ENCODE data around the gene XYLT1.
A peak's percentile ranks its signal among the peaks of the same experiment; 100 is the strongest.
"Not testable (repeated sequence)": the region's sequence is repeated elsewhere in the genome, so short reads cannot be mapped to it uniquely, and the experiment has no call there.

The XYLT1 gene

GRCh38 chr16:17307504-17307903 lies 163.3 kb downstream of the XYLT1 start:
- H3K27ac ChIP-seq, result no peak overlapping the region
- no peak for TF ChIP-seq CTCF (IDR thresholded peaks at IDR 0.05)
- DNase-seq (ENCODE audit: low spot score), result no peak
- no peak overlapping the region for H3K4me3 ChIP-seq

DNA sequence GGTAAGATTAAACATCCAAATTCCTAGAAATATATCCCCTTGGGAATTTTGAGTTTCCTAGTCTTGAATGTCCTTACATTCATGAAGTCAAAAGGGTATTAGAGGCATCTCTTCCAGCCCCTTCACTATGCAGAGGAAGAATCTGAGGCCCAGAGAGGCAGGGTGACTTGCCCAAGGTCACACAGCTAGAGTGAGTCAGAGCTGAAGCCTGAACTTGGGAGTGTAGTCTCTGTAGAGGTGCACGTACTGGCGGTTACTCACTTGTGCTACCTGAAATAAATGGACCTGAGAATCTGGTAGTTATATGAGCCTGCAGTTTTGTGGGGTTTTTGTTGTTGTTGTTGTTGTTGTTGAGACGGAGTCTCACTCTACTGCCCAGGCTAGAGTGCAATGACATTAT lies 164.0 kb downstream of the XYLT1 start:
- TF ChIP-seq CTCF (IDR thresholded peaks at IDR 0.05), result no peak
- DNase-seq (ENCODE audit: low spot score), result no peak
- Histone ChIP-seq H3K4me3 (no peak overlapping the region), H3K27ac (no peak overlapping the region)

DNA sequence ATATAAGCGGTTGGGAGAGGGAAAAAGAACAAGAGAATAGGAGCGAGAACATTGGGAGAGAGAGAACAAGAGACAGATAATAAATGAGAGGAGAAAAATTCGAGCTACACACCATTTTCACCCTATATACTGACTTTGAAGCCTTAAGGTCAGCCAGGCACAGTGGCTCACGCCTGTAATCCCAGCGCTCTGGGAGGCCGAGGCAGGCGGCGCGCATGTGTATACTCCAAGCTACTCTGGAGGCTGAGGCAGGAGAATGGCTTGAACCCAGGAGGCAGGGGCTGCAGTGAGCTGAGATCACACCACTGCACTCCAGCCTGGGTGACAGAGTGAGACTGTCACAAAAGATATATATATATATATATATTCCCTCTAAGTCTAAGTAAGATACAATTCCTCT lies 164.5 kb downstream of the XYLT1 start:
- not testable (repeated sequence) for DNase-seq (ENCODE audit: low spot score); H3K27ac ChIP-seq; H3K4me3 ChIP-seq

DNA sequence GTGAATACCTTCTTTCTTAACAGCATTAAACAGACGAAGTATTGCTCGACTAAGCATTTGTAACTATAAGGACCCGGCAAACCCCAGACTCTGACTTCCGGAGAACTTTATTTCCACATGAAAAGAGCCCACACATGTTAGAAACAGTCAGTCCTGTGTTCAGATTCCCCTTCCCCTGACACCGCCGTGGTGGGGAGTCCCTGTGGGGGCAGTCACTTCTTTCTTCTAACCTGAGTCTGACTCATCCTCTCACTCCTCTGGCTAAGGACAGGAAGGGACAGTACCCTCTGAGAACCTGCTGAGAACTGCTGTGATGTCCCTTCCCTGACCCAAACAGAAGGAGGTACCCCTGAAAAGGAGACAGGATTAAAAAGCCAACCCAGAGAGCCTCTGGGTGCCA lies 165.1 kb downstream of the XYLT1 start:
- no peak for TF ChIP-seq CTCF (IDR thresholded peaks at IDR 0.05)
- no peak overlapping the region for H3K27ac ChIP-seq
- no peak overlapping the region for H3K4me3 ChIP-seq
- DNase-seq (ENCODE audit: low spot score), result no peak

- H3K4me3 ChIP-seq, result no peak overlapping the region
- DNase-seq (ENCODE audit: low spot score), result no peak
- H3K27ac ChIP-seq, result peak overlapping the region; percentile 46 to 62
- TF ChIP-seq CTCF (IDR thresholded peaks at IDR 0.05), result no peak
Measured at GRCh38 chr16:17304491-17305119, 166.2 kb downstream of the XYLT1 start.

DNA sequence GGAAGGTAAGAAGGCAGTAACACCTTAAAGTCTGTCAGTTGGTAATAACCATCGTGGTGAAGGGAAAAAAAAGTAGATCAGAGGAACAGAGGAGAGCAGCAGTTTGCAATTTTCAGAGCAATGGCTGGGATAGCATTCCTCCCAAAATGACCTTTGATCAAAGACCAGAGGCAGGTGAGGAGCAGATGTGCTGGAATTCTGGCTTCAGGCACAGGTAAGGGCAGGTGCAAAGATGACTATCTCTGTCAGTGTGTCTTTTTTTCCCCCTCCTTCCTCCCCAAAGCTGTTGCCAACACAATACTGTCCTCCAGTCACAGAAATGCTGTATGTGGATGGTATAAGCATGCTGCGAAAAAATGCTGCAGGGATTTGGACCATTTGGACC lies 166.7 kb downstream of the XYLT1 start:
- Histone ChIP-seq H3K27ac (peak overlapping the region in 1 of 2 donors; percentile 62), H3K4me3 (no peak overlapping the region)
- no peak for DNase-seq (ENCODE audit: low spot score)
- TF ChIP-seq CTCF (IDR thresholded peaks at IDR 0.05), result no peak

DNA sequence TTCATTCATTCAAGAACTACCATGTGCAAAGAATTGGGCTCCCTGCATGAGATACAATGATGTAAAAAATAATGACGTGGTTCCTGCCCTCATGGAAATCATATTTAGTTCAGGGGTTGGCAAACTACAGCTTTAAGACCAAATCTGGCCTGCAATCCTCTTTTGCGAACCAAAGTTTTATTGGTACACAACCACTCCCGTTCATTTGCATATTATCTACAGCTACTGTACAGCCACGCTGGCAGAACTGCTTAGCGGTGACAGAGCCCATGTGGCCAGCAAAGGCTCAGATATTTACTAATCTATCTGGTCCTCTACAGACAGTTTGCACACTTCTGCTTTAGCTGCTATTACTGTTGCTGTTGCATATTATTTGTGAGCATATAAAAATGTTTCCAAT lies 167.7 kb downstream of the XYLT1 start:
- no peak for DNase-seq (ENCODE audit: low spot score)
- H3K27ac ChIP-seq, result no peak overlapping the region
- no peak overlapping the region for H3K4me3 ChIP-seq
- no peak for TF ChIP-seq CTCF (IDR thresholded peaks at IDR 0.05)

GRCh38 chr16:17302620-17303019 lies 168.1 kb downstream of the XYLT1 start:
- no peak overlapping the region for H3K27ac ChIP-seq

More at GRCh38 chr16:17302620-17303019, 168.1 kb downstream of the XYLT1 start:
- TF ChIP-seq CTCF (IDR thresholded peaks at IDR 0.05), result no peak
- H3K4me3 ChIP-seq, result no peak overlapping the region
- no peak for DNase-seq (ENCODE audit: low spot score)
